Right lobe of liver (tissue), 4 donors: Measurements from ENCODE around the gene SPRR2D.

Source experiments
- CTCF ChIP-seq, 4 donors: fragments of 200-600 bp in 3 of 4; fragments of 450-650 bp in 1 of 4; IDR thresholded peaks; one replicate each; pipeline versions ENCODE4 v1.5.1 to v1.8.0; 2016 to 2022; ENCODE audit warnings: antibody characterized with exemption in 4 of 4, mild to moderate bottlenecking in 2 of 4
- POLR2A ChIP-seq: fragments of 450-650 bp; IDR thresholded peaks from one replicate; pipeline ENCODE4 v1.6.1; 2017; ENCODE audit warnings: antibody characterized with exemption, mild to moderate bottlenecking
- donor health status: DM: no; HTN: no; CAD: no.
- donor health status: DM: no; HTN: no; CAD: no.
- donor health status: DM: no; HTN: yes; CAD: no.

GRCh38 chr1:152999818-153000217 is 41.1 kb downstream of the SPRR2D start:
- no peak for TF ChIP-seq CTCF (IDR thresholded peaks at IDR 0.05)
- no peak for TF ChIP-seq POLR2A
